H1 (cell line): ENCODE results near the gene RSPO1. TPM values are rescaled to one million over a fixed set of nuclear protein-coding genes. Genes with fewer than 3 reads are reported as not detected.

Source experiments
- CTCF ChIA-PET: fragments of 300-600 bp; sonication (Branson Sonifier 250); formaldehyde crosslinking; loops from one replicate; lab custom pipeline; 2021; ENCODE audit not compliant: partially characterized antibody; lab: Charles Lee
- POLR2A ChIA-PET: fragments of 300-600 bp; sonication (Branson Sonifier 250); formaldehyde crosslinking; loops from one replicate; lab custom pipeline; 2021; ENCODE audit warnings: inconsistent platforms; ENCODE audit not compliant: partially characterized antibody; lab: Charles Lee
- DNase-seq, 2 experiments: peaks; one replicate each; pipeline versions ENCODE4 v3.0.0 to v3.0.0-alpha.2; 2010 to 2022; ENCODE audit warnings: low spot score in 2 of 2, low read depth in 1 of 2, mixed read lengths in 1 of 2
- FAIRE-seq: peaks from 2 replicates; lab custom pipeline; 2011; peaks lifted over from hg19 to GRCh38; lab: Jason Lieb, UNC
- H2AFZ ChIP-seq: 2 replicates; pipeline ENCODE4 v1.8.1; 2012; ENCODE audit warnings: low read length, inconsistent platforms
- H2AK5ac ChIP-seq: 2 replicates; pipeline ENCODE4 v1.6.1; 2013; ENCODE audit warnings: low read depth, low read length
- H2BK120ac ChIP-seq: replicated peaks from 2 replicates; pipeline ENCODE3; 2013; ENCODE audit warnings: low read depth, low read length, inconsistent platforms
- H2BK12ac ChIP-seq: 2 replicates; pipeline ENCODE4 v1.6.1; 2013; ENCODE audit warnings: low read depth, low read length
- H2BK15ac ChIP-seq: 2 replicates; pipeline ENCODE4 v1.6.1; 2013; ENCODE audit warnings: low read length
- H2BK20ac ChIP-seq: 2 replicates; pipeline ENCODE4 v1.6.1; 2013; ENCODE audit warnings: low read length
- H2BK5ac ChIP-seq: 2 replicates; pipeline ENCODE4 v1.6.1; 2013; ENCODE audit warnings: low read depth, low read length
- H3K14ac ChIP-seq: 2 replicates; pipeline ENCODE4 v1.6.1; 2013; ENCODE audit warnings: inconsistent platforms; ENCODE audit not compliant: insufficient read length
- H3K18ac ChIP-seq: 2 replicates; pipeline ENCODE4 v1.6.1; 2013; ENCODE audit warnings: low read length; ENCODE audit errors: extremely low read depth
- H3K23ac ChIP-seq: 2 replicates; pipeline ENCODE4 v1.6.1; 2013; ENCODE audit warnings: inconsistent platforms; ENCODE audit not compliant: insufficient read length
- H3K23me2 ChIP-seq: 2 replicates; pipeline ENCODE4 v1.6.1; 2013; ENCODE audit warnings: low read depth, low read length
- H3K27ac ChIP-seq: 2 replicates; pipeline ENCODE4 v1.6.1; 2011; ENCODE audit warnings: low read depth, low read length, inconsistent platforms
- H3K27me3 ChIP-seq, 4 experiments: replicated peaks in 1 of 4; 1 replicate in 1 of 4; 2 replicates in 3 of 4; pipeline versions ENCODE4 v1.6.1 to v1.8.1; 2011 to 2013; ENCODE audit warnings: low read length in 3 of 4, mild to moderate bottlenecking in 3 of 4, inconsistent platforms in 2 of 4, mixed read lengths in 2 of 4, moderate library complexity in 1 of 4; ENCODE audit not compliant: control insufficient read depth in 3 of 4, insufficient read depth in 3 of 4; ENCODE audit errors: extremely low read depth in 1 of 4
- H3K36me3 ChIP-seq, 4 experiments: 2 replicates each; pipeline versions ENCODE4 v1.6.1 to v1.8.1; 2011 to 2013; ENCODE audit warnings: mild to moderate bottlenecking in 4 of 4, low read length in 3 of 4, moderate library complexity in 2 of 4, control low read depth in 1 of 4, inconsistent platforms in 1 of 4; ENCODE audit not compliant: insufficient read depth in 4 of 4, control insufficient read depth in 2 of 4
- H3K4ac ChIP-seq: replicated peaks from 2 replicates; pipeline ENCODE3; 2013; ENCODE audit warnings: low read length, low read depth, mixed read lengths, inconsistent platforms; ENCODE audit not compliant: insufficient read length
- H3K4me1 ChIP-seq, 4 experiments: replicated peaks in 1 of 4; 1 replicate in 1 of 4; 2 replicates in 3 of 4; pipeline versions ENCODE4 v1.6.1 to v1.8.1; 2011 to 2013; ENCODE audit warnings: low read length in 3 of 4, inconsistent platforms in 2 of 4, mixed read lengths in 1 of 4; ENCODE audit not compliant: insufficient read depth in 4 of 4, control insufficient read depth in 3 of 4
- H3K4me2 ChIP-seq, 2 experiments: 2 replicates each; pipeline versions ENCODE4 v1.6.1 to v1.8.1; 2011 to 2013; ENCODE audit warnings: low read depth in 2 of 2, low read length in 2 of 2, control low read depth in 1 of 2, inconsistent platforms in 1 of 2, mild to moderate bottlenecking in 1 of 2; ENCODE audit not compliant: insufficient read depth in 1 of 2
- H3K4me3 ChIP-seq, 4 experiments: fragments of 200-600, 300-600 bp in 1 of 4; sonication (generic), shearing (Covaris generic), sonication (Bioruptor Twin) in 1 of 4; 2 replicates each; pipeline versions ENCODE4 v1.5.1 to v1.8.1; 2011 to 2016; ENCODE audit warnings: low read length in 4 of 4, low read depth in 3 of 4, control low read depth in 2 of 4, inconsistent platforms in 2 of 4, mild to moderate bottlenecking in 2 of 4, mixed read lengths in 1 of 4, moderate library complexity in 1 of 4; ENCODE audit not compliant: insufficient read depth in 2 of 4; ENCODE audit errors: extremely low read depth in 1 of 4
- H3K56ac ChIP-seq: replicated peaks from 2 replicates; pipeline ENCODE3; 2013; ENCODE audit warnings: low read depth, mild to moderate bottlenecking, mixed read lengths, low read length, inconsistent platforms; ENCODE audit not compliant: insufficient read length
- H3K79me1 ChIP-seq: 2 replicates; pipeline ENCODE4 v1.6.1; 2013; ENCODE audit warnings: low read depth, low read length, control low read depth
- H3K79me2 ChIP-seq, 2 experiments: 2 replicates each; pipeline versions ENCODE4 v1.6.1 to v1.8.1; 2012 to 2013; ENCODE audit warnings: low read length in 2 of 2, mild to moderate bottlenecking in 2 of 2, inconsistent platforms in 1 of 2; ENCODE audit not compliant: insufficient read depth in 2 of 2, control insufficient read depth in 1 of 2
- H3K9ac ChIP-seq, 4 experiments: replicated peaks in 1 of 4; 1 replicate in 1 of 4; 2 replicates in 3 of 4; pipeline versions ENCODE4 v1.6.1 to v1.8.1; 2011 to 2013; ENCODE audit warnings: low read depth in 3 of 4, low read length in 3 of 4, control low read depth in 2 of 4, mild to moderate bottlenecking in 2 of 4, moderate library complexity in 2 of 4, inconsistent platforms in 1 of 4; ENCODE audit errors: extremely low read depth in 1 of 4
- H3K9me3 ChIP-seq, 2 experiments: 2 replicates each; pipeline versions ENCODE4 v1.6.1 to v1.8.1; 2012 to 2013; ENCODE audit warnings: mild to moderate bottlenecking in 2 of 2, moderate library complexity in 2 of 2, control low read depth in 1 of 2, inconsistent platforms in 1 of 2, low read depth in 1 of 2, low read length in 1 of 2, mixed read lengths in 1 of 2; ENCODE audit not compliant: insufficient read depth in 2 of 2
- H4K20me1 ChIP-seq, 2 experiments: replicated peaks in 1 of 2; 2 replicates each; pipeline versions ENCODE3 to v1.8.1; 2011 to 2013; ENCODE audit warnings: inconsistent platforms in 2 of 2, low read length in 2 of 2, mild to moderate bottlenecking in 1 of 2; ENCODE audit not compliant: insufficient read depth in 2 of 2, control insufficient read depth in 1 of 2
- H4K5ac ChIP-seq: 2 replicates; pipeline ENCODE4 v1.6.1; 2013; ENCODE audit warnings: low read length, low read depth, mixed read lengths, inconsistent platforms; ENCODE audit not compliant: insufficient read length
- H4K8ac ChIP-seq: 2 replicates; pipeline ENCODE4 v1.8.0; 2013; ENCODE audit warnings: mild to moderate bottlenecking, moderate library complexity, low read length, inconsistent platforms; ENCODE audit not compliant: insufficient read depth; ENCODE audit errors: extremely low read depth
- H4K91ac ChIP-seq: replicated peaks from 2 replicates; pipeline ENCODE3; 2013; ENCODE audit warnings: low read length, mixed read lengths, inconsistent platforms; ENCODE audit not compliant: insufficient read length
- BACH1 ChIP-seq: IDR thresholded peaks from 2 replicates; pipeline ENCODE4 v1.6.1; 2012; ENCODE audit warnings: low read length, improper control_type of control experiment
- PHF8 ChIP-seq: fragments of 200-600 bp; sonication (generic); conservative IDR thresholded peaks from 2 replicates; pipeline ENCODE4 v1.7.1; 2012; ENCODE audit warnings: low read depth, mild to moderate bottlenecking, inconsistent platforms, low read length, moderate library complexity
- SIN3A ChIP-seq, 2 experiments: IDR thresholded peaks in 1 of 2; conservative IDR thresholded peaks in 1 of 2; 2 replicates each; pipeline ENCODE4 v1.6.1; 2011 to 2012; ENCODE audit warnings: low read length in 2 of 2, improper control_type of control experiment in 1 of 2, low read depth in 1 of 2, mild to moderate bottlenecking in 1 of 2
- WGBS, 2 experiments: shearing (Covaris generic) in 1 of 2; methylation state at CpG; one replicate each; pipeline versions ENCODE4 v1.1.6 to v1.1.7; 2013 to 2015; ENCODE audit warnings: low lambda C conversion rate in 2 of 2, mixed read lengths in 2 of 2, inconsistent platforms in 1 of 2, low coverage in 1 of 2, missing lambda C conversion rate in 1 of 2; ENCODE audit not compliant: insufficient replicate concordance in 2 of 2, insufficient coverage in 1 of 2, insufficient read length in 1 of 2; ENCODE audit errors: extremely low coverage in 1 of 2, missing lambda C conversion rate in 1 of 2; 5-methylcytosine and 5-hydroxymethylcytosine counted together
- polyA plus RNA-seq, 7 experiments: library from polyadenylated mRNA; depleted of rRNA in 3 of 7; stranded (reverse) in 5 of 7; unstranded in 2 of 7; fragments of >200 nt in 5 of 7; fragments of 200-250 nt in 2 of 7; gene quantifications; 1 replicate in 5 of 7; 2 replicates in 1 of 7; 4 replicates in 1 of 7; pipeline versions ENCODE4 v1.2.1 to v1.2.3, GENCODE V29; 2011 to 2013; ENCODE audit warnings: missing spikeins in 2 of 7, mixed read lengths in 2 of 7
- total RNA-seq: library from RNA; stranded (reverse); fragmentation: NEBNext Ultra II Directional; extraction: Animal tissue kit (Norgen Biotek cat#: 25700); gene quantifications from 2 replicates; pipeline ENCODE4 v1.2.1, GENCODE V29; 2021

The RSPO1 gene
- total and polyA plus RNA-seq, 2 of the 8 experiments (the other 6 are each of a cell fraction or from before 2014, with no cell fraction given) = 0.39 TPM; not detected in 1

DNA sequence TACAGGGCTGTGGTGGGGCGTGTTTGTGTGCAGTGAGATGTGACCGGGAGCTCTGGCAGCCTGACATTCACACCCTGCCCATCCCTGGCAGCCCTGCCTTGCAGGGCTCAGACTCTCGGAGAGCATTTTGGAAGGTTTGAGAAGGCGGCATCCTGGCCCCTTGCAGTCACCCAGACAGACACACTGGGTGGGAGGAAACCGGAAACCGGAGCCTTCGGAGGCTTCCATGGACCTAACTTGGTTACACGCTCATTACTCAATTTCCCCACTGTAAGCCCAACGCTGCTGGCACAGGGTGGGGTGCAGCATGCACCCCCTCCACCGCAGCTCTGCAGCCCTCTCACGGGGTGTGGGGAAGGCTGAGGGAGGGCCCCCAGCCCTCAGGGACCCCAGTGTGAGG, 22.2 kb upstream of the RSPO1 start:
- H3K14ac ChIP-seq = no peak overlapping the region
- TF ChIP-seq SIN3A (conservative IDR thresholded peaks at IDR 0.05 in 1 of 2, IDR thresholded peaks at IDR 0.05 in 1 of 2; ENCODE audit: low read depth in 1 of 2, low read length in 2 of 2) (no peak), BACH1 (no peak), PHF8 (no peak)
- TF ChIP-seq, all 59 proteins: peak for 0
- Histone ChIP-seq H4K8ac (no peak overlapping the region), H2BK15ac (no peak overlapping the region), H3K36me3 (no peaks in the 10 kb centered on the region), H4K20me1 (no peaks in the 10 kb centered on the region), H3K4me2 (no peak overlapping the region), H3K23me2 (no peaks in the 10 kb centered on the region; the same call in 1 of the 2 replicates), H3K4me1 (peaks cover 0 to 18% (median 14%) of the 10 kb centered on the region in 4 experiments; a peak in 6 of 7 replicates), H3K9ac (no peak overlapping the region), H3K18ac (no peak overlapping the region), H3K27me3 (peaks cover 0 to 3% (median 2%) of the 10 kb centered on the region in 4 experiments; a peak in 3 of 7 replicates), H2AK5ac (no peak overlapping the region), H2BK120ac (no peak overlapping the region), H2BK12ac (no peak overlapping the region), H2BK5ac (no peak overlapping the region), H3K79me2 (no peaks in the 10 kb centered on the region), H3K4ac (no peak overlapping the region), H3K9me3 (no peaks in the 10 kb centered on the region), H3K79me1 (no peaks in the 10 kb centered on the region), H3K4me3 (no peak overlapping the region), H2AFZ (no peak overlapping the region), H4K5ac (no peak overlapping the region), H3K56ac (no peak overlapping the region), H2BK20ac (no peak overlapping the region), H4K91ac (no peak overlapping the region), H3K27ac (no peak overlapping the region), H3K23ac (no peak overlapping the region)
- DNase-seq = no peak
- ChIA-PET CTCF (interaction anchor here (1.2 to 2.3 kb wide), 2 partner anchors 16 to 17 kb away, joined by 5 to 9 read pairs; no protein-coding TSS in a partner anchor), POLR2A (no interaction called here)
- 88% methylated on average over 10 of the region's 11 CpGs; no CpG with 5 or more reads in 1 of the 2 experiments for WGBS, 2 experiments
- no peak for FAIRE-seq
